ENCODE measurements around the gene ACE. TPM values are rescaled to one million over a fixed set of nuclear protein-coding genes. Genes with fewer than 3 reads are reported as not detected.

The ACE gene
- total RNA-seq, 4 donors from 2014 or later = 4.2 to 20.2 (median 12.0) TPM

GRCh38 chr17:63434951-63435571 is 41.8 kb upstream of the ACE start:
- no peak for TF ChIP-seq CTCF (IDR thresholded peaks at IDR 0.05)
- no peak for ATAC-seq (ENCODE audit: low FRiP score)
- DNase-seq (ENCODE audit: low spot score) = no peak

GRCh38 chr17:63435681-63436522 is 41.0 kb upstream of the ACE start:
- TF ChIP-seq CTCF (IDR thresholded peaks at IDR 0.05) = no peak
- DNase-seq (ENCODE audit: low spot score) (no peak), ATAC-seq (ENCODE audit: low FRiP score) (no peak)

- DNase-seq (ENCODE audit: low spot score) = no peak
- ATAC-seq (ENCODE audit: low FRiP score) = no peak
- TF ChIP-seq CTCF (IDR thresholded peaks at IDR 0.05) = no peak
These were observed 40.2 kb upstream of the ACE start for GRCh38 chr17:63436523-63437110.

- DNase-seq (ENCODE audit: low spot score) = no peak
- no peak for TF ChIP-seq CTCF (IDR thresholded peaks at IDR 0.05)
- ATAC-seq (ENCODE audit: low FRiP score) = no peak
These were observed 39.4 kb upstream of the ACE start for GRCh38 chr17:63437287-63438091.

- no peak for DNase-seq (ENCODE audit: low spot score)
- ATAC-seq (ENCODE audit: low FRiP score) = no peak
- TF ChIP-seq CTCF (IDR thresholded peaks at IDR 0.05) = no peak
These were observed 38.5 kb upstream of the ACE start for GRCh38 chr17:63438092-63439051.

- DNase-seq (ENCODE audit: low spot score) (no peak), ATAC-seq (ENCODE audit: low FRiP score) (no peak)
- TF ChIP-seq CTCF (IDR thresholded peaks at IDR 0.05) = no peak
These were observed 37.2 kb upstream of the ACE start for GRCh38 chr17:63439687-63440086.

All from omental fat pad (tissue), 4 donors.